ENCODE results near the gene ACSL5.
"Not testable (repeated sequence)": the region's sequence is repeated elsewhere in the genome, so short reads cannot be mapped to it uniquely, and the experiment has no call there.

The ACSL5 gene

DNA sequence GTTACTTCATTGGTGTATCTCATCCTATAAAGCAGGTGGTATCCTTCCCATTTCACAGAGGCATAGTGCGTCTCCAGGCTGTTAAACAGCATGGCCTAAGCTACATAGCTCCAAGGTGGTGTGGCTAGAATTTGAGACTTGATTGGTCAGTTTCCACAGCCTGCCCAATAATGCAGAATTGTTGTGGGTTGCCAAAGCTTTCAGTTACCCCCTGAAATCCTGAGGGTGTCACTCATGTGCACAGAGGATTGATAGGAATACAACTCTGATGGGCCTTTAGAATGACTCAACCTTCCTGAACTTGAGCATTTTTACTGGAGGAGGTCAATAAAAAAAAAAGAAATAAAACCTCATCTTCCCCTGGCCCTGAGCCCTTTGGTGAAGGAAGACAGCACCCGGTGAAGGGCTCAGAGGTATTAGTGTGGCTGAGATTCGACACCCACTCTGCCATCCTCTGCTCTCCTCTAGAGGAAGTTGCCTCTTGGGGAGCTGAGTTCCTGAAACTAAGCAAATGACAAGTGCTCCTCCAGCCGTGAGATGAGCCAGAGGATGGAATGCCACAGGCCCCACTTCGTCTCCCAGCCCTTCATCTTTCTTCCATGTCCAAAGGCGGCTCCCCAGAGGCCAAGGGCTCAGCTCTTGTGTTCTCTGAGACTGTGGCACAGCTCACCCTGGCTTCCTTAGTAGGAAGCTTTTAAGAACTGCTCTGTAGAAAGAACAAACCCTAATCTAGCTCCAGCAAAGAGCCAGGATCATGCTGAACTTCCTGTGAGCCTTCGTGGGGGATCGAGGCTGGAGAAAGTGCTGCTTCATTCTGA lies 1.0 kb downstream of the ACSL5 start:
- no peak for DNase-seq (ENCODE audit: low read depth)

GRCh38 chr10:112375721-112376395 lies 1.9 kb downstream of the ACSL5 start:
- no peak for DNase-seq (ENCODE audit: low read depth)

DNA sequence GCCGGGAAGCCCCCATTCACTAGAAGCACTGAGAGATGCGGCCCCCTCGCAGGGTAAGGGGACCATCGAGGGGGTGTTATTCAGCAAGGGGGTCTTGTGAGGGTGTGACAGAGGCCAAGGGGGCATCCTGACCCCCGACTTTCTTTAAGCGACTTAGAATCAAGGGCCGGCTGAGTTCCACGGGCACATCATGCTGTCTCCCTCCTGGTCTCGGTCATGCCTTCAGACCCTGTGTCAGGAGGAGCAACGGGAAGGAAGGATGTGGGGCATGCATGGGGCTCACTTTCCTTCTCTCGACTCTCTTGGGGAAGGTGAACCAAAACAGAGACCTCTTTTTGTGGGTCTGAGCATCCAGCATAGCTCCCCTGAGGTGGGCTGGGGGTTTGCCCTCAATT lies 2.5 kb downstream of the ACSL5 start:
- DNase-seq (ENCODE audit: low read depth), result no peak

GRCh38 chr10:112377116-112377515 lies 3.2 kb downstream of the ACSL5 start:
- DNase-seq (ENCODE audit: low read depth), result not testable (repeated sequence)

DNA sequence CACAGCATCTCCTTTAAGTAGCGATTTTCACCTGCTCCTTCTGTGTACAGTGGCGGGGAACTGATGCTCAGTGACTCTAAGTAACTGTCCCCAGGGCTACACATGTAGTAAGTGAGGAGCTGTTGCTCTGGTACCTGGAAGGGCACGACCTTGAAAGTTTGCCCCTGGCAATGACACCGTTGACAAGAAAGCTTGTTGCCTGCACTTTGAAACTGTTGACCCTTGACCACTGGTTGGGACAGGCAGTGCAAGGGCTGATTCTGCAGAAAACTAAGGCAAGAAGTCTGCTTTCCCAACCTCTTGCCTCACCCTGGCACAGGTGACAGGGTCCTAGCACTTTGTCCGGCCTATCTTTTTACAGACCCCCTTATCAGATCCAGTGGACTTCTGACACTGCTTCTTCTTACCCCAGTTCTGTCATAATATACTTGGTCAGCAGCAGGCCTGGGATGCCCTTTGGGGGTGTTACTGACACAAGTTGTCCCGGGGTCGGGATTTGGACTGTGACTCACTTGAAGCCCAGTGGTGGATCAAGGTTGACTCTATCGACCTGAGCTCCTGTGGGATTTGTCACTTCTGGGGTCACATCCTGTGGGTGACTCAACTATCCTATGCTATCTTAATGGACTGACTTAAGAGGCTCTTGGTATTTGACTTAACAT lies 5.8 kb downstream of the ACSL5 start:
- DNase-seq (ENCODE audit: low read depth), result no peak

DNA sequence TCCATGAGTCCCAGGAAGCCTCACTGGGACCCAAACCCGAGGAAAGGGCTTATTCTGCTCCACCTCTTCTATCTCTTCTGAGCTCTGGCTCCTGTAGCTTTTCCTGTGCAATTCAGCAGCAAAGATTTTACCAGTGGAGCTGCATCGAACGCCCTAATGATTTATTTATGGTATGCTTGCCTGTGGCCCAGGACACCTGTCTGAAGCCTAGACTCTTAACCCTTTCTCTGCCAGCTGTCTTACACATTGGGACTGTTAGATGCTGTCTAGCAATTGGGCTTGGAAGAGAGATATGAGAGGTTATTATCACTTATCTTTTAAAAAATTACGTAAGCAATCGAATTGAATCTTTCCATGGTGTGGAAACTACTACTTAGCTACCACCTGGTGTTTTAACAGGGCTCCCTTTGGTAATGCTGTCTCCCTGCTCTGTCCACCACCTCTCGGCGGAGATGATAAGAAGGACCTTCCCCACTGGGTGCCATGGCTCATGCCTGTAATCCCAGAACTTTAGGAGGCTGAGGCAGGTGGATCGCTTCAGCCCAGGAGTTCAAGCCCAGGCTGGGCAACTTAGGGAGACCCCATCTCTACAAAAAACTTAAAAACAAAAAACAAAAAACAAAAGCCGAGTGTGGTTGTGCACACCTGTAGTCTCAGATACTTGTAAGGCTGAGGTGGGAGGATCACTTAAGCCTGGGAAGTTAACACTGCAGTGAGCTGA lies 8.8 kb downstream of the ACSL5 start:
- DNase-seq (ENCODE audit: low read depth), result no peak

DNA sequence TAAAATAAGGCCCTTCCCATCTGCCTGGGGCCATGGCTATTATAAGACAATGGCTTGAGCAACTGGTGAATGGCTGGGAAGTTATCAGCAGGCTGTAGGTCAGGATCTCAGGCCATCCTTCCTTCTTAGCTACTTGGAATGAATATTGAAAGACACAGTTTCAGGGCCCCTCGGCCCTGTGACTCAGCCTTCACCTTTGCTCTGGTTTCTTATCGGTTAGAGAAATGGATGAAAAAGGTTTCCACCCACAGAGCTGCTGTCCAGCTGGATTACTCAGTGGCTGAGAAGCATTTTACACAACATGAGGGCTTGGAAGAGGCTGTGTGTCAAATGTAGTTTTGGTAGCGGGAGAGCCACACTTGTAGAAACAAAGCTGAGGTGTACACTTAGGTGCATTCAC lies 9.4 kb downstream of the ACSL5 start:
- DNase-seq (ENCODE audit: low read depth), result no peak

GRCh38 chr10:112384141-112384540 lies 10.2 kb downstream of the ACSL5 start:
- DNase-seq (ENCODE audit: low read depth), result no peak

GRCh38 chr10:112385201-112385600 lies 11.3 kb downstream of the ACSL5 start:
- DNase-seq (ENCODE audit: low read depth), result no peak

DNA sequence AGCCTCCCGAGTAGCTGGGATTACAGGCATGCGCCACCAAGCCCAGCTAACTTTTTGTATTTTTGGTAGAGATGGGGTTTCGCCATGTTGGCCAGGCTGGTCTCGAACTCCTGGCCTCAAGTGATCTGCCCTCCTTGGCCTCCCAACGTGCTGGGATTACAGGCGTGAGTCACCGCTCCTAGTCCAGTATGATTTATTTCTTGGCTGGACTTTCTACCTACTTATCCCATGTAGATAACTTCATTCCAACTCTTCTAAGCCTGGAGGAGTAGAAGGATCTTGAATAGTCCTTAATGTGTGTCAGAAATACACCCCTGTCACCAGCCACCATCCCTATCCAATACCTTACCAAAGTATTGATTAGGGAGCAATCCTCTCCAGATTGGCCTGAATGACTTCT lies 14.1 kb downstream of the ACSL5 start:
- DNase-seq (ENCODE audit: low read depth), result not testable (repeated sequence)

- DNase-seq (ENCODE audit: low read depth), result no peak
These were observed 14.6 kb downstream of the ACSL5 start for GRCh38 chr10:112388548-112388947.

GRCh38 chr10:112389271-112389822 lies 15.4 kb downstream of the ACSL5 start:
- DNase-seq (ENCODE audit: low read depth), result peak; percentile 52

- no peak for DNase-seq (ENCODE audit: low read depth)
These were observed 16.3 kb downstream of the ACSL5 start for GRCh38 chr10:112390125-112390703.

- DNase-seq (ENCODE audit: low read depth), result no peak
These were observed 19.4 kb downstream of the ACSL5 start for GRCh38 chr10:112393341-112393740.

- DNase-seq (ENCODE audit: low read depth), result no peak
These were observed 19.9 kb downstream of the ACSL5 start for GRCh38 chr10:112393827-112394226.

DNA sequence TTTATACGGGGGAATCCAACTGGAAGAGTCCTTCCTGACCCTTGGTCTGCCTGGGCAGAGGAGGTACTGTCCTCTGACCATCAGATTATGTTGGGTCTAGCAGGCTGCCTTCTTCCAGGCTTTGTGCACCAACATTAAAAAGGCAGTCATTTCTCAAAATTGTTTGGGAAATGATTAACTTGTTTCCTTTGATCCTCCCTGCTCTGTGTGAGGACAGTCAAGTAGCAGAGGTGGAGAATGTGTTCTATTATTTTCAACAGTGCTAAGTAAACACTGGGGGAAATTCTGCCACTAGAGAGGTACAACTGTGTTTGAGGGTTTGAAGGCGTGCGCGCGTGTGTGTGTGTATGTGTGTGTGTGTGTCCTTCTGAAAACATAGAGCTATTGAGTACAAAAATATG lies 20.6 kb downstream of the ACSL5 start:
- no peak for DNase-seq (ENCODE audit: low read depth)

DNA sequence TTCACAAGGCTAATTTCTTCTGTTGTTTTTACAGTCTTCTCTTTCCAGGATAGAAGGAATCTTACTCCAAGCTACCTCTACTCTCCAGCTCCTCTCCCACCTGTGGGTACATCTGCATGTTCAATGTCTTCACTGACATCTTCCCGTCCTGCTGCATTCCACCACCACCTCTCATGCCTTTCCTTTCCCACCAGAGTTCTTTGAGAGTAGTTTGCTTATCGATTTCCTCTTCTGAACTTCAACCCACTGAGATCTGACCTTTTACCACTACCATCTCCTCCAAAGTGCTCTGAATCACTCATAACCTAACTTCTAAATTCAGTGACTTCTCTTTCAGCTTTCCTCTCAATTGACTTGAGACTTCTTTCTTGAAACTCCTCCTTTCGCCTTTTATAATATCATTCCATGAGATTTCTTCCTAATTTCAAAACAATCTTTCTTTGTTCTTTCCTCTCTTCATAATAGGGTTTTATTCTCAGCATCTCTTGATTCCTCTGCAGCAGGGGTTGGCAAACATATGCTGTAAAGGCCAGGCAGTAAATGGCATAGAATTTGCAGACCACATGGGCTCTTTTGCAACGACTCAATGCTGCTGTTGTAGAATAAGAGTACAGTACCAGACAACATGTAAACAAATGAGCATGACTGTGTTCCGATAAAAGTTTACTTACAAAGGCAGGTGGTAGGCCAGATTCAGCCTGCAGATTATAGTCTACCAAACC lies 22.1 kb downstream of the ACSL5 start:
- DNase-seq (ENCODE audit: low read depth), result no peak

DNA sequence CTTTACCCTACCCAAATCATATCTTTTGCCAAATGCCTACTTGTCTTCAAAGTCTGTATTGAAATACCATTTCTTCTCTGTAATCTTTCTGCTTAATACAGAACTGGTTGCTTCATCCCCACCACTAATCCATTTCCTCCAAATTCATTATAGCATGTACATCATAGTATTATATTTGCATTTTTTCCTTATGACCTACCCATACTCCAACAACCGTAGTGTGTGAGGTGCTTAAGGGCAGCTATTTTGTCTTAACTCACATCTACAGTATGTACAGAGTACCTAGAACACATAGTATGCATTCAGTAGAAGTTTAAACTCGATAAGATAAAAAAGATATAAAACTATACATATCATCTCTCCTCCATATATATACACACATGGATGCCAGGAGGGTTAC lies 23.7 kb downstream of the ACSL5 start:
- DNase-seq (ENCODE audit: low read depth), result no peak

DNA sequence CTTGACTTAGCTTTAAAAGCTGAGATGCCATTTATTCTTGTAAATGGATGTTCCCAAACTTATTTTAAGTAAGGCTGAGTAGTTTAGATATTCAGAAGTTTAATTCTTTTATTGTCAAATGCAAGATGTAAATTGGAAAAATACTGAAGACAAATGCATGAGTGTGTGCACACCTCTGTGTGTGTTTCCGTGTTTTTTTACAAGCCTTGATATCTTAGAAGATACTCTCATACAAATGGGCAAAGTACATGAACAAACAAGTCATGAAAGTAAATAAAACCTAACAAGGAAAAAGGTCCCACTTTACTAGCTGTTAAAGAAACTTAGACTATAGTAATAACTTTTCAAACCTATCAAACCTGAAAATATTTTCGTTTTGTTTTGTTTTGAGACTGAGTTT lies 29.0 kb downstream of the ACSL5 start:
- DNase-seq (ENCODE audit: low read depth), result no peak

- no peak for DNase-seq (ENCODE audit: low read depth)
These were observed 30.7 kb downstream of the ACSL5 start for GRCh38 chr10:112404617-112405016.

DNA sequence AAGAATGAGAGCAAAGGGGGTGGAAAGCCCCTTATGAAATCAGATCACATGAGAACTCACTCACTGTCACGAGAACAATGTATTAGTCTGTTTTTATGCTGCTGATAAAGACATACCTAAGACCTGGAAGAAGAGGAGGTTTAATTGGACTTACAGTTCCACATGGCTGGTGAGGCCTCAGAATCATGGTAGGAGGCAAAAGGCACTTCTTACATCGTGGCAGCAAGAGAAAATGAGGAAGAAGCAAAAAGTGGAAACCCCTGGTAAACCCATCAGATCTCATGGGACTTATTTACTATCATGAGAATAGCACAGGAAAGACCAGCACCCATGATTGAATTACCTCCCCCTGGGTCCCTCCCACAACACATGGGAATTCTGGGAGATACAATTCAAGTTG lies 32.9 kb downstream of the ACSL5 start:
- not testable (repeated sequence) for DNase-seq (ENCODE audit: low read depth)
